NCI-H510A treated with DMSO at 0.1 percent for 48 hours (cell line): Measurements from ENCODE around the gene GLDN.

Experiments
- DNase-seq: peaks from one replicate; lab custom pipeline; 2025; lab: John Stamatoyannopoulos, UW

GLDN gene

GRCh38 chr15:51322621-51323296 is 18.7 kb upstream of the GLDN start:
- no peak for DNase-seq

GRCh38 chr15:51323749-51324148 is 17.7 kb upstream of the GLDN start:
- DNase-seq = no peak

GRCh38 chr15:51325167-51325566 is 16.3 kb upstream of the GLDN start:
- DNase-seq = no peak

- no peak for DNase-seq
Measured at GRCh38 chr15:51327081-51327480, 14.4 kb upstream of the GLDN start.

GRCh38 chr15:51328926-51329325 is 12.5 kb upstream of the GLDN start:
- DNase-seq = no peak

GRCh38 chr15:51331141-51331540 is 10.3 kb upstream of the GLDN start:
- no peak for DNase-seq

- no peak for DNase-seq
Measured at GRCh38 chr15:51332206-51333147, 9.0 kb upstream of the GLDN start.

GRCh38 chr15:51333571-51333970 is 7.9 kb upstream of the GLDN start:
- DNase-seq = no peak

- no peak for DNase-seq
Measured at GRCh38 chr15:51334011-51334451, 7.4 kb upstream of the GLDN start.

GRCh38 chr15:51335087-51335486 is 6.4 kb upstream of the GLDN start:
- no peak for DNase-seq

- DNase-seq = no peak
Measured at GRCh38 chr15:51335538-51336410, 5.7 kb upstream of the GLDN start.

GRCh38 chr15:51338496-51338895 is 3.0 kb upstream of the GLDN start, which contains the start of gene CYP19A1:
CYP19A1 (minus strand) TSS chr15:51338596; CDS start chr15:51242912, 95,684 bp downstream.
- DNase-seq = no peak

- no peak for DNase-seq
Measured at GRCh38 chr15:51342227-51342999, 958 bp downstream of the GLDN start.

- DNase-seq = no peak
Measured at GRCh38 chr15:51343466-51343865, 2.0 kb downstream of the GLDN start.

- DNase-seq = no peak
Measured at GRCh38 chr15:51346136-51346535, 4.7 kb downstream of the GLDN start.

- DNase-seq = no peak
Measured at GRCh38 chr15:51348688-51349087, 7.2 kb downstream of the GLDN start.

GRCh38 chr15:51349156-51349844 is 7.8 kb downstream of the GLDN start:
- no peak for DNase-seq

- DNase-seq = no peak
Measured at GRCh38 chr15:51350723-51351122, 9.3 kb downstream of the GLDN start.

- no peak for DNase-seq
Measured at GRCh38 chr15:51353976-51354375, 12.5 kb downstream of the GLDN start.

GRCh38 chr15:51355096-51355495 is 13.6 kb downstream of the GLDN start:
- DNase-seq = no peak

GRCh38 chr15:51356147-51356546 is 14.7 kb downstream of the GLDN start:
- DNase-seq = no peak
